ENCODE measurements around the gene C3orf49.

C3orf49 gene

DNA sequence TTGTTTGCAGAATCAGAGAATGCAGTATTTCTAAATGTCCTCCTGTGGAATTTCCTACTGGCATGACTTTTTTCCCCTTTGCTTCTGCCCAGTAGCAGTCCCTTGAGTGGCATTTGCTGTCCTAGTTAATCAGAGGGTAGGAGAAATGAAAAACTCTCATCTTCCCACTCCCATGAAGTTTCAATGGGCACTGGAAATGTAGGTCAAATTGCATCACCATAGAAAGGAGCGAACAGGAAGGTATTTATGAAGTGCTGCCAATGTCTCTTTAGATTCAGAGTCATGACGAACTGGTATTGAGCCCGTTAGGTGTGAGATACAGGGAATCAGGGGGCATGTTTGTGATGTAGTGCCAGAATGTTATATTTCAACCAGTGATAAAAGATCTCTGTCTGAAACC, 67.8 kb downstream of the C3orf49 start:
- DNase-seq (ENCODE audit: low read depth) = no peak

DNA sequence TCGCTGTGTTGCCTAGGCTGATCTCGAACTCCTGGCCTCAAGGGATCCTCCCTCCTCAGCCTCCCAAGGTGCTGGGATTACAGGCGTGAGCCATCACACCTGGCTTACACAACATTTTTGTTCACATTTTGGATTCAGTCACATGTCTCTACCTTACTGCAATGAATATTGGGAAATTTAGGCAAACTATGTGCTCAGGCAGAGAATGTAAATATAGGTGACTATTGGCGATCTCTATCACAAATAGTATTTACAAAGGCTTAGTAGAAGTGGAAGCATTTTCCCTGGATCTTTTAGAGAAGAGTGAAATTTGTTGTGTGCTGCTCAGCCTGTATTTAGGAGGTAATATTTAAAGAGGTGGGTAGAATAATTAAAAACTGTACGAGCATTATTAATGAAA, 72.4 kb downstream of the C3orf49 start:
- DNase-seq (ENCODE audit: low read depth) = no peak

DNA sequence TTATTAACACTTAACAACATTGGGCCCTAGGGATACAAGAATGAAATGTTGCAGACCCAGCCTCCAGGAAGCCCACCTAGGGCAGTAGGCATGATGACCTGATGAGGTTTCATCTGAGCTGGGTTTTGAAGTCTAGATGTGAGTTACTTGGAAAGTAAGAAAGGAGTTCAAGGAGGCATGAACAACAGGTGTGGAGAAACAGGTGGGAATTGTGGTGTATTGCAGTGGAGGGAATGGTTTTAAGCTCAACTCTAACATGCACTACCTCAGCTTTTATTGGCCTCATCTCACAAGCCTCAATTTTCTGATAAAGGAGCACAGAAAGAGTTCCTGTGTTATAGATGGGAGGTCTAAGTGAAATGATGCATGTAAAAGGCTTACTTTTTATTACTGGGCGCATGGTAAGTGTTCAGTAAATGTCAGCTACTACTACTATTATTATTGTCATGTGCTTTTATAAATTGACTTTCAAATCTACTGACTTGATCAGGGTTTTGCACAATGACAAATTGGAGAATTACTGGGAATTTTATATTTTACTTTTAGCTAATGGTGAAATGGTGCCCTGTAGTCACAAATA, 73.8 kb downstream of the C3orf49 start:
- DNase-seq (ENCODE audit: low read depth) = no peak

DNA sequence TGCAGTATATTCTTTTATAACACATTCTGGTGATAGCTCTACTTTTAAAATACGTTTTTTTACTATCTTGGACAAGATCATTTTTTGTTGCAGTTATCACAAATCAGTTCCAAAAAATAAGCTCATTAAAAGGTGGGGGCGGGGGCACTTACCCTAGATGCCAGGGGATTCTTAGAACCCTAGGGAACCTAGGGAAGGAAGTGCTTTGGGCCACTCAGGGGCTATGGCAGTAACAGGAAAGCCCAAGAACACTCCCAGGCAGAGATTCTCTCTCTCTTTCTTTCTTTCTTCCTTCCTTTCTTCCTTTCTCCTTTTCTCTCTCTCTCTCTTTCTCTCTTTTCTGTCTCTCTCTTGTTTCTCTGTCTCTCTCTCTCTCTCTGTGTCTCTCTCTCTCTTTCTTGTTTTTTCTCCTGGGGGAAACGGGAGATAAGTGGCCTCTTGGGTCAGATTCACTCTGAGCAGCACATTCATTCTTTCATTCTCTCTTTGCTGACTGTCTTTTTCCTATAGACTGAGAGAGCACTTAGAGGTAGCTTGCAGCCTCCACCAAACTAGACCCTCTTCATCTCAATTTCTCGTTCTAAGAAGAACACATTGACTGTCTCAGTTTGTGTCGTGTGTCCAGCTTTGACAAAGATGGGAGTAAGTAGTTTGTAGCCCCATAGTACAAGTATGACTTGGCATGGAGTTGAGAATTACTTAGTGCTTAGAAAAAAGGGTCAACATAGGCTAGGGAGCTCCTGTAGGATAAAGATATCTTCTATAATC, 76.5 kb downstream of the C3orf49 start:
- no peak for DNase-seq (ENCODE audit: low read depth)

DNA sequence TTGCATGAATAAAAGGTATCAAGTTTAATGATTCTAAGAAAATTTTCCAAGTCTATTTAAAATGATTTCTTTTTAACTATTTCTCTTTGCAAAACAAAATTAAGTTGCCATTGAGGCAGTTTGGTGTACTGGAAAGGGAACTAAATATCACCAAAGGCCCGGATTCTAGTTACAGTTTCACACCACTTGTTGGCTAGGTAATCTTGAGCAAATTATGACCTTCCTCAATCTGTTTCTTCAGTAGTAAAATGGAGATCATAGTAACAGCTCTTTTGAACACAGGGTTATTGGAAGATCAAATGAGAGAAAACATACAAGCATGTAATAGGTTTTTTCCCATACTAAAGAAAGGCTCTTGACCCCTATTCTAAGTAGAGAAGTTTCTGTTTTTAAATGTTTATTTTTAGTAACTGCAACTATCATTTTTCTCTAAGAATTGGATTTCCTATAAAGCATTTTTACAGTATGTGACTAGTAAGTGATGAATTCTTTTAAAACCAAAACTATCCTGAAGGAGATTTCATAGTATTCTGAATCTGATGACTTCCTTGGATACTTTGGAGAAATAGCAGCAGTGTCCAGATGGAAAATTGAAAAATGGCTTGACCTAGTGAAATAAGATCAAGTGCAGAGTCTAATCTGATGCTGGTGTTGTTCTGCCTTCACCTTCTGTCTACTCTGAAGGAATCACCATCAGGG, 77.4 kb downstream of the C3orf49 start:
- no peak for DNase-seq (ENCODE audit: low read depth)

All from HS-5 (cell line).